Neural cell (in vitro differentiated cells): ENCODE data around the gene HES4. TPM values are rescaled to one million over a fixed set of nuclear protein-coding genes. Genes with fewer than 3 reads are reported as not detected.

Experiments used
- H2AFZ ChIP-seq: fragments of 200-600, 300-800 bp; sonication (generic), shearing (Covaris generic); 2 replicates; pipeline ENCODE4 v1.6.0; 2014; ENCODE audit warnings: low read depth, mild to moderate bottlenecking, antibody characterized with exemption, low read length, moderate library complexity
- H3F3A ChIP-seq: fragments of 200-600 bp; shearing (Covaris generic); 2 replicates; pipeline ENCODE4 v1.6.1; 2016; ENCODE audit warnings: mild to moderate bottlenecking, moderate library complexity, mixed read lengths, antibody characterized with exemption, low read length; ENCODE audit not compliant: insufficient read depth, poor library complexity, severe bottlenecking
- H3K27ac ChIP-seq: fragments of 200-600, 300-800 bp; sonication (generic), shearing (Covaris generic); 2 replicates; pipeline ENCODE4 v1.5.1; 2014; ENCODE audit warnings: mild to moderate bottlenecking, low read length, moderate library complexity
- H3K27me3 ChIP-seq: fragments of 300-800, 200-600 bp; sonication (generic), shearing (Covaris generic); 2 replicates; pipeline ENCODE4 v1.6.0; 2014; ENCODE audit warnings: mild to moderate bottlenecking, low read depth, low read length, moderate library complexity; ENCODE audit not compliant: insufficient read depth
- H3K36me3 ChIP-seq: fragments of 300-800, 200-600 bp; sonication (generic), shearing (Covaris generic); 2 replicates; pipeline ENCODE4 v1.5.1; 2014; ENCODE audit warnings: mild to moderate bottlenecking, antibody characterized with exemption, low read length, moderate library complexity; ENCODE audit not compliant: insufficient read depth
- H3K4me2 ChIP-seq: fragments of 300-800, 200-600 bp; sonication (generic), shearing (Covaris generic); 2 replicates; pipeline ENCODE4 v1.6.0; 2014; ENCODE audit warnings: mild to moderate bottlenecking, low read length
- H3K4me3 ChIP-seq: fragments of 300-800, 200-600 bp; sonication (generic), shearing (Covaris generic); 2 replicates; pipeline ENCODE4 v1.5.1; 2014; ENCODE audit warnings: mild to moderate bottlenecking, low read length, moderate library complexity
- H3K79me2 ChIP-seq: fragments of 200-600 bp; shearing (Covaris generic); replicated peaks from 2 replicates; pipeline ENCODE4 v1.6.0; 2014; ENCODE audit warnings: mild to moderate bottlenecking, low read length, moderate library complexity; ENCODE audit not compliant: insufficient read depth
- H3K9ac ChIP-seq: fragments of 300-800, 200-600 bp; sonication (generic), shearing (Covaris generic); 2 replicates; pipeline ENCODE4 v1.6.1; 2016; ENCODE audit warnings: mild to moderate bottlenecking, low read length, mixed read lengths
- H3K9me2 ChIP-seq: fragments of 200-600 bp; shearing (Covaris generic); 2 replicates; pipeline ENCODE4 v1.6.1; 2016; ENCODE audit warnings: mild to moderate bottlenecking, low read length, mixed read lengths; ENCODE audit not compliant: insufficient read depth
- H3K9me3 ChIP-seq: fragments of 200-600, 300-800 bp; sonication (generic), shearing (Covaris generic); 2 replicates; pipeline ENCODE4 v1.6.1; 2016; ENCODE audit warnings: mild to moderate bottlenecking, mixed run types, low read length, moderate library complexity, mixed read lengths
- H4K20me1 ChIP-seq: fragments of 200-600 bp; shearing (Covaris generic); 2 replicates; pipeline ENCODE4 v1.6.1; 2016; ENCODE audit warnings: mild to moderate bottlenecking, mixed run types; ENCODE audit not compliant: insufficient read depth
- EP300 ChIP-seq: fragments of 450-650 bp; conservative IDR thresholded peaks from 2 replicates; pipeline ENCODE4 v1.6.1; 2014; ENCODE audit warnings: antibody characterized with exemption, mild to moderate bottlenecking, moderate library complexity; ENCODE audit not compliant: poor library complexity, severe bottlenecking
- EZH2 ChIP-seq: fragments of 200-600, 300-800 bp; shearing (Covaris generic), sonication (generic); IDR thresholded peaks from 2 replicates; pipeline ENCODE4 v1.6.1; 2014; ENCODE audit warnings: antibody characterized with exemption, low read length, borderline replicate concordance, mild to moderate bottlenecking; ENCODE audit not compliant: insufficient read depth, poor library complexity, severe bottlenecking
- MXI1 ChIP-seq: fragments of 450-650 bp; conservative IDR thresholded peaks from 2 replicates; pipeline ENCODE4 v1.6.1; 2014; ENCODE audit warnings: antibody characterized with exemption, mild to moderate bottlenecking; ENCODE audit not compliant: poor library complexity, severe bottlenecking
- POLR2AphosphoS5 ChIP-seq: IDR thresholded peaks from 2 replicates; pipeline ENCODE4 v1.6.1; 2012
- RAD21 ChIP-seq: fragments of 450-650 bp; conservative IDR thresholded peaks from 2 replicates; pipeline ENCODE4 v1.6.1; 2014; ENCODE audit warnings: antibody characterized with exemption, mild to moderate bottlenecking, moderate library complexity
- SMC3 ChIP-seq: fragments of 450-650 bp; conservative IDR thresholded peaks from 2 replicates; pipeline ENCODE4 v1.6.1; 2014; ENCODE audit warnings: antibody characterized with exemption, mild to moderate bottlenecking, moderate library complexity; ENCODE audit not compliant: poor library complexity
- TAF1 ChIP-seq: IDR thresholded peaks from 2 replicates; pipeline ENCODE4 v1.6.1; 2012; ENCODE audit warnings: low read depth
- polyA plus RNA-seq: library from polyadenylated mRNA; depleted of rRNA; stranded (reverse); fragments of >200 nt; gene quantifications from 2 replicates; pipeline ENCODE4 v1.2.3, GENCODE V29; 2014
- TF ChIP-seq, protein P1 (sequence below): fragments of 450-650 bp; IDR thresholded peaks from 2 replicates; pipeline ENCODE4 v1.5.1; 2014; ENCODE audit warnings: antibody characterized with exemption, mild to moderate bottlenecking, moderate library complexity; ENCODE audit not compliant: poor library complexity, severe bottlenecking
- TF ChIP-seq, protein P2 (sequence below): IDR thresholded peaks from 2 replicates; pipeline ENCODE4 v1.6.1; 2012; ENCODE audit warnings: borderline replicate concordance

The HES4 gene
- polyA plus RNA-seq, 1 donor from 2014 or later: 196 TPM

DNA sequence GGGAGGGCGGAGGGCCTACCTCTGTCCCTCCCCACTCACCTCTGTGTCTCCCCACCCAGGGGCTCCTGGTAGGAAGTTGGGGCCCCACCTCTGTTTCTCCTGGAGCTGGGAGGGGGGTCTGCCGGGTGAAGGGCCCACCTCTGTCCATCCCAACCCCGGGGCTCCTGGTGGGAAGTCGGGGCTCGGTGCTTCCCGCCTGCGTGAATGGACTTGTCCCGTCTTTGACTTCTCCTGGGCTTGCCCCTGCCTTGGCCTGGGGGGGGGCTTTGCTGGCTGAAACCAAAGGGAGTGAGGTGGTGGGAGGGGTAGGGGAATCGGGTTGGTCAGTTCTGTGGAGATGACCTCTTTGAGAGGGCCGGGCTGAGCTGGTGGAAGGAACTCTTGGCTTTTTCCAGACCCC is 25.8 kb upstream of the HES4 start:
- H4K20me1 ChIP-seq: no peaks in the 10 kb centered on the region
- no peaks in the 10 kb centered on the region for H3K27me3 ChIP-seq
- H3K9ac ChIP-seq: no peak overlapping the region
- no peaks in the 10 kb centered on the region for H3K9me2 ChIP-seq
- no peak overlapping the region for H3K27ac ChIP-seq
- no peak overlapping the region for H2AFZ ChIP-seq
- H3F3A ChIP-seq: no peaks in the 10 kb centered on the region
- H3K79me2 ChIP-seq: peaks cover 4% of the 10 kb centered on the region
- no peaks in the 10 kb centered on the region for H3K9me3 ChIP-seq
- no peaks in the 10 kb centered on the region for H3K36me3 ChIP-seq
- no peak for TF ChIP-seq MXI1
- TF ChIP-seq, protein P1, sequence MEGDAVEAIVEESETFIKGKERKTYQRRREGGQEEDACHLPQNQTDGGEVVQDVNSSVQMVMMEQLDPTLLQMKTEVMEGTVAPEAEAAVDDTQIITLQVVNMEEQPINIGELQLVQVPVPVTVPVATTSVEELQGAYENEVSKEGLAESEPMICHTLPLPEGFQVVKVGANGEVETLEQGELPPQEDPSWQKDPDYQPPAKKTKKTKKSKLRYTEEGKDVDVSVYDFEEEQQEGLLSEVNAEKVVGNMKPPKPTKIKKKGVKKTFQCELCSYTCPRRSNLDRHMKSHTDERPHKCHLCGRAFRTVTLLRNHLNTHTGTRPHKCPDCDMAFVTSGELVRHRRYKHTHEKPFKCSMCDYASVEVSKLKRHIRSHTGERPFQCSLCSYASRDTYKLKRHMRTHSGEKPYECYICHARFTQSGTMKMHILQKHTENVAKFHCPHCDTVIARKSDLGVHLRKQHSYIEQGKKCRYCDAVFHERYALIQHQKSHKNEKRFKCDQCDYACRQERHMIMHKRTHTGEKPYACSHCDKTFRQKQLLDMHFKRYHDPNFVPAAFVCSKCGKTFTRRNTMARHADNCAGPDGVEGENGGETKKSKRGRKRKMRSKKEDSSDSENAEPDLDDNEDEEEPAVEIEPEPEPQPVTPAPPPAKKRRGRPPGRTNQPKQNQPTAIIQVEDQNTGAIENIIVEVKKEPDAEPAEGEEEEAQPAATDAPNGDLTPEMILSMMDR: no peak
- TF ChIP-seq SMC3: no peak
- no peak for TF ChIP-seq TAF1
- no peak for TF ChIP-seq RAD21
- no peak for TF ChIP-seq POLR2AphosphoS5
- TF ChIP-seq EP300: no peak
- TF ChIP-seq, protein P2, sequence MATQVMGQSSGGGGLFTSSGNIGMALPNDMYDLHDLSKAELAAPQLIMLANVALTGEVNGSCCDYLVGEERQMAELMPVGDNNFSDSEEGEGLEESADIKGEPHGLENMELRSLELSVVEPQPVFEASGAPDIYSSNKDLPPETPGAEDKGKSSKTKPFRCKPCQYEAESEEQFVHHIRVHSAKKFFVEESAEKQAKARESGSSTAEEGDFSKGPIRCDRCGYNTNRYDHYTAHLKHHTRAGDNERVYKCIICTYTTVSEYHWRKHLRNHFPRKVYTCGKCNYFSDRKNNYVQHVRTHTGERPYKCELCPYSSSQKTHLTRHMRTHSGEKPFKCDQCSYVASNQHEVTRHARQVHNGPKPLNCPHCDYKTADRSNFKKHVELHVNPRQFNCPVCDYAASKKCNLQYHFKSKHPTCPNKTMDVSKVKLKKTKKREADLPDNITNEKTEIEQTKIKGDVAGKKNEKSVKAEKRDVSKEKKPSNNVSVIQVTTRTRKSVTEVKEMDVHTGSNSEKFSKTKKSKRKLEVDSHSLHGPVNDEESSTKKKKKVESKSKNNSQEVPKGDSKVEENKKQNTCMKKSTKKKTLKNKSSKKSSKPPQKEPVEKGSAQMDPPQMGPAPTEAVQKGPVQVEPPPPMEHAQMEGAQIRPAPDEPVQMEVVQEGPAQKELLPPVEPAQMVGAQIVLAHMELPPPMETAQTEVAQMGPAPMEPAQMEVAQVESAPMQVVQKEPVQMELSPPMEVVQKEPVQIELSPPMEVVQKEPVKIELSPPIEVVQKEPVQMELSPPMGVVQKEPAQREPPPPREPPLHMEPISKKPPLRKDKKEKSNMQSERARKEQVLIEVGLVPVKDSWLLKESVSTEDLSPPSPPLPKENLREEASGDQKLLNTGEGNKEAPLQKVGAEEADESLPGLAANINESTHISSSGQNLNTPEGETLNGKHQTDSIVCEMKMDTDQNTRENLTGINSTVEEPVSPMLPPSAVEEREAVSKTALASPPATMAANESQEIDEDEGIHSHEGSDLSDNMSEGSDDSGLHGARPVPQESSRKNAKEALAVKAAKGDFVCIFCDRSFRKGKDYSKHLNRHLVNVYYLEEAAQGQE: no peak
- TF ChIP-seq EZH2: no peak
- H3K4me3 ChIP-seq: no peak overlapping the region
- no peak overlapping the region for H3K4me2 ChIP-seq

DNA sequence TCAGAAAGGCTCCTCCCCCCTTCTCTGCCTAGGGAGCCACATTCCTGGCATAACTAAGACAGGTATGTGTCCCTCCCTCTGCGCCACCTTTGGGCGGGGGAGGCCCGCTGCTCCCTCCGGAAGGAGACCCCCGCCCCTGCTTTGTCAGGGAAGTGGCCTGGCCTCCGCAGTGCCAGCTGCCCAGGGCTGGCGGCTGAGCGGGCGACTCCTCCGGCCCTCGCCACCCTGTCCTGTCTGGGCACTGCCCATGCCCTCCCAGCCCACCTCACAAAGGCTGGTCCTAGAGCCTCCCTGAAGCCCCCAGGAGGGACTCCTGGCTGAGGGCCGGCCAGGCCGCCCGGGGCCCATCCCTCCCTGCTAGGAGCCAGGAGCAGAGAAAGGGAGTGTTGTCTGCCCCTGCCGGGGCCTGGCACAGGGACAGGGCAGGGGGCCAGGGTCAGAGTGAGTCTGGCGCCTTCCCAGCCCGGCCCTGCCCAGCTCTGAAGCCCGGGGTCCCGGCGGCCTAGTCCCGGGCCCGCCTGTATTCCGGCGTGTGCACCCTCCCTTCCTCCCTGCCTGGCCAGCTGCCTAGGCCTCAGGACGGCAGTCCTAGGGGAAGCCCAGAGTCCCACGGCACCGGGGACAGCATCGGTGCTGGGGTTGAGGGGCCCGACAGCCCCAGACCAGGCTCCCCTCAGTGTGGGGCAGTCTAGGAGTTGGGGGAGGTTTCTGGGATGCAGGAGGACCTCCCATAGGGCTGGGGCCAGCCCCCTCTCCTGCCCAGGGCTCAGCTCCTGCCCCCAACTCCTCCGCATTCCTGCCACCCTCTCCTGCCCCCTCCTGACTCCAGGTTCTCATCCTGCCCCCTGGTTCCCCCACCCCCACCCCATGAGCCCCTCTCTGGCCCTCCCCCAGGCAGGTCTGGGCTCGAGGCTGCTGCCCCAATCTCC is 25.1 kb upstream of the HES4 start:
- Histone ChIP-seq H3K79me2 (peaks cover 4% of the 10 kb centered on the region), H3K9ac (no peak overlapping the region), H3K27me3 (no peaks in the 10 kb centered on the region), H3K27ac (no peak overlapping the region), H3K4me2 (no peak overlapping the region), H4K20me1 (no peaks in the 10 kb centered on the region), H3F3A (no peaks in the 10 kb centered on the region), H3K4me3 (no peak overlapping the region), H2AFZ (no peak overlapping the region), H3K9me2 (no peaks in the 10 kb centered on the region), H3K36me3 (no peaks in the 10 kb centered on the region), H3K9me3 (no peaks in the 10 kb centered on the region)
- TF ChIP-seq, protein P2: no peak
- TF ChIP-seq TAF1 (no peak), MXI1 (no peak), EZH2 (no peak), SMC3 (no peak), POLR2AphosphoS5 (no peak)
- TF ChIP-seq, protein P1: no peak
